Loucy (cell line): ENCODE results near the gene IQCK.

Experiments used
- EZH2phosphoT487 ChIP-seq: fragments of 200-600 bp; IDR thresholded peaks from 2 replicates; pipeline ENCODE4 v1.6.1; 2018; ENCODE audit warnings: antibody characterized with exemption, mild to moderate bottlenecking, moderate library complexity, borderline replicate concordance
- TF ChIP-seq, protein P1 (sequence below): fragments of 200-600 bp; sonication (generic); conservative IDR thresholded peaks from 2 replicates; pipeline ENCODE4 v1.5.1; 2014; ENCODE audit warnings: mild to moderate bottlenecking, antibody characterized with exemption, low read length

DNA sequence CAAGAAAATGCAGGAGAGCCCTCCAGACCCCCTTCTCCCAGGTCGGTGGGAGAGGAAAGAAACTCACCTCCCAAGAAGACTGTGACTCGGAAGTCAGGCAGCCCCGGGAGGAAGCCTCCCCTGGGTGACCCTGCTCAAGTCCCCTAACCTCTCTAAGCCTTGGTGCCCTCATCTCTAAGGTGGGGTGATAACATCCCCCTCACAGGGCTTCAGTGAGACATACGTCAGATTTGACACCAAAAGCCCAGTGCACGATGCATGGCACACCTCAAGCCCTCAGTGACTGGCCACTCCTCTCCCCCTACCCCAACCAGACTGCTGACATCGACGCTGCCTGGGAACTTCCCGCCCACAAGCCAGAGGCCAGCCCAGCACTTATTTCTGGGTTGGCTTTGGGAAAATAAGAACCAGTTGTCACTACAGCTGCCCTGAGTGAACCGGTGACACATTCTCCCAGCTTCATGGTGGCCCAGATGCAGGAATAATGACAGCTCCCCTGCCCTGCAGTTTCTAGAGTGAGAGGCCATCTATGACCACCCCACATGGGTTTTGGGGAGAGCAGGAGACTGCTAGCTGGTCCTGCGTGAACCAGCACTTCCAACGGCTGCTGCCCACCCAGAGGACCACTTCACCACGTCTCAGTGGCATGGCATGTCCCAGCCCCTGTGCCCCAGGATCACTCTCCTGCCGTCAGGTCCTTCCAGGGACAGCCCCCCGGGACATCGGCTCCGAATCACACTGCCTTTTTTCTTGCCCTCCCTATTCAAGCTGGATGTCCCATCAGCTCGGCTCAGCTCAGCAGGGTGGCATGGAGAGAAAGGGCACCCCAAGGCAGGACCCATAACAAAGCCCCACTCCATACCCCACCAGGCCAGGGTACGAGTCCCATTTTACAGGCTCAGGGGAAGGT lies 9.5 kb upstream of the IQCK start:
- TF ChIP-seq, protein P1, sequence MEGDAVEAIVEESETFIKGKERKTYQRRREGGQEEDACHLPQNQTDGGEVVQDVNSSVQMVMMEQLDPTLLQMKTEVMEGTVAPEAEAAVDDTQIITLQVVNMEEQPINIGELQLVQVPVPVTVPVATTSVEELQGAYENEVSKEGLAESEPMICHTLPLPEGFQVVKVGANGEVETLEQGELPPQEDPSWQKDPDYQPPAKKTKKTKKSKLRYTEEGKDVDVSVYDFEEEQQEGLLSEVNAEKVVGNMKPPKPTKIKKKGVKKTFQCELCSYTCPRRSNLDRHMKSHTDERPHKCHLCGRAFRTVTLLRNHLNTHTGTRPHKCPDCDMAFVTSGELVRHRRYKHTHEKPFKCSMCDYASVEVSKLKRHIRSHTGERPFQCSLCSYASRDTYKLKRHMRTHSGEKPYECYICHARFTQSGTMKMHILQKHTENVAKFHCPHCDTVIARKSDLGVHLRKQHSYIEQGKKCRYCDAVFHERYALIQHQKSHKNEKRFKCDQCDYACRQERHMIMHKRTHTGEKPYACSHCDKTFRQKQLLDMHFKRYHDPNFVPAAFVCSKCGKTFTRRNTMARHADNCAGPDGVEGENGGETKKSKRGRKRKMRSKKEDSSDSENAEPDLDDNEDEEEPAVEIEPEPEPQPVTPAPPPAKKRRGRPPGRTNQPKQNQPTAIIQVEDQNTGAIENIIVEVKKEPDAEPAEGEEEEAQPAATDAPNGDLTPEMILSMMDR: no peak
- no peak for TF ChIP-seq EZH2phosphoT487
